ENCODE results near the gene FZR1. TPM values are rescaled to one million over a fixed set of nuclear protein-coding genes. Genes with fewer than 3 reads are reported as not detected.

Gene FZR1
- total RNA-seq, 1 experiment from 2014 or later, result 59.1 TPM

GRCh38 chr19:3479834-3480215, 26.3 kb upstream of the FZR1 start:
- BruUV-seq (replicated peaks), result no TSS peak
- Mint-ChIP-seq H3K9me3 (ENCODE audit: unreplicated experiment) (no peaks in the 10 kb centered on the region), H3K4me3 (ENCODE audit: unreplicated experiment) (no peak overlapping the region), H3K4me1 (ENCODE audit: low read depth, unreplicated experiment) (peaks cover 5% of the 10 kb centered on the region), H3K27ac (ENCODE audit: unreplicated experiment) (no peak overlapping the region), H3K27me3 (ENCODE audit: insufficient read depth, unreplicated experiment) (no peaks in the 10 kb centered on the region), H3K36me3 (ENCODE audit: insufficient read depth, unreplicated experiment) (peaks cover 11% of the 10 kb centered on the region)
- H3K9me3 ChIP-seq, result no peaks in the 10 kb centered on the region
- H3K4me1 ChIP-seq, result peaks cover 26% of the 10 kb centered on the region
- no peaks in the 10 kb centered on the region for H3K27me3 ChIP-seq (replicated peaks; ENCODE audit: control insufficient read depth, insufficient read depth, low read length)
- H3K36me3 ChIP-seq (ENCODE audit: control insufficient read depth, insufficient read depth, low read length), result no peaks in the 10 kb centered on the region
- DNase-seq, result no peak
- POLR2A ChIA-PET, result no interaction called here
- no peak overlapping the region for H3K4me3 ChIP-seq (ENCODE audit: low read depth, low read length)
- CTCF ChIA-PET, result interaction anchor here (0.7 kb wide), 2 partner anchors 12 to 51 kb away, joined by 3 to 12 read pairs; no protein-coding TSS in a partner anchor
- intact Hi-C loops (cut with micrococcal nuclease; ENCODE audit: unreplicated experiment), result no loop called here
- TF ChIP-seq CTCF (IDR thresholded peaks at IDR 0.05; ENCODE audit: insufficient read depth in 1 of 2, low read depth in 1 of 2, low read length in 1 of 2, severe bottlenecking in 1 of 2, unreplicated experiment in 1 of 2), result no peak

- Histone ChIP-seq H3K27me3 (replicated peaks; ENCODE audit: control insufficient read depth, insufficient read depth, low read length) (no peaks in the 10 kb centered on the region), H3K4me3 (ENCODE audit: low read depth, low read length) (no peak within 1 kb of the TSS), H3K36me3 (ENCODE audit: control insufficient read depth, insufficient read depth, low read length) (no peaks in the 10 kb centered on the region), H3K4me1 (peaks cover 21% of the 10 kb centered on the region), H3K9me3 (no peaks in the 10 kb centered on the region)
- Mint-ChIP-seq H3K27ac (ENCODE audit: unreplicated experiment) (no peak within 1 kb of the TSS), H3K27me3 (ENCODE audit: insufficient read depth, unreplicated experiment) (no peaks in the 10 kb centered on the region), H3K36me3 (ENCODE audit: insufficient read depth, unreplicated experiment) (peaks cover 18% of the 10 kb centered on the region), H3K4me3 (ENCODE audit: unreplicated experiment) (no peak within 1 kb of the TSS), H3K9me3 (ENCODE audit: unreplicated experiment) (no peaks in the 10 kb centered on the region), H3K4me1 (ENCODE audit: low read depth, unreplicated experiment) (peaks cover 5% of the 10 kb centered on the region)
- no peak for TF ChIP-seq CTCF (IDR thresholded peaks at IDR 0.05; ENCODE audit: insufficient read depth in 1 of 2, low read depth in 1 of 2, low read length in 1 of 2, severe bottlenecking in 1 of 2, unreplicated experiment in 1 of 2)
- no TSS peak for BruUV-seq (replicated peaks)
- intact Hi-C loops (cut with micrococcal nuclease; ENCODE audit: unreplicated experiment), result no loop called here
- ChIA-PET POLR2A (no interaction called here), CTCF (no interaction called here)
- DNase-seq, result no peak
These were observed 25.6 kb upstream of the FZR1 start, which contains the start of gene SMIM24 for GRCh38 chr19:3480383-3481091. Gene SMIM24, minus strand, starts transcription at chr19:3480525. Its CDS starts 62 bp downstream, at chr19:3480463.

GRCh38 chr19:3481241-3482090, 24.6 kb upstream of the FZR1 start:
- CTCF ChIA-PET, result no interaction called here
- peak; percentile 62 to 85 for DNase-seq
- H3K9me3 Mint-ChIP-seq (ENCODE audit: unreplicated experiment), result no peaks in the 10 kb centered on the region
- H3K4me3 Mint-ChIP-seq (ENCODE audit: unreplicated experiment), result no peak overlapping the region
- POLR2A ChIA-PET, result no interaction called here
- peaks cover 21% of the 10 kb centered on the region for H3K36me3 Mint-ChIP-seq (ENCODE audit: insufficient read depth, unreplicated experiment)
- H3K36me3 ChIP-seq (ENCODE audit: control insufficient read depth, insufficient read depth, low read length), result no peaks in the 10 kb centered on the region
- H3K4me1 Mint-ChIP-seq (ENCODE audit: low read depth, unreplicated experiment), result peaks cover 5% of the 10 kb centered on the region
- H3K27me3 Mint-ChIP-seq (ENCODE audit: insufficient read depth, unreplicated experiment), result no peaks in the 10 kb centered on the region
- BruUV-seq (replicated peaks), result no TSS peak
- H3K27ac Mint-ChIP-seq (ENCODE audit: unreplicated experiment), result peak overlapping the region; percentile 64
- H3K9me3 ChIP-seq, result no peaks in the 10 kb centered on the region
- H3K4me1 ChIP-seq, result peaks cover 21% of the 10 kb centered on the region
- no peaks in the 10 kb centered on the region for H3K27me3 ChIP-seq (replicated peaks; ENCODE audit: control insufficient read depth, insufficient read depth, low read length)
- no peak overlapping the region for H3K4me3 ChIP-seq (ENCODE audit: low read depth, low read length)
- no peak for TF ChIP-seq CTCF (IDR thresholded peaks at IDR 0.05; ENCODE audit: insufficient read depth in 1 of 2, low read depth in 1 of 2, low read length in 1 of 2, severe bottlenecking in 1 of 2, unreplicated experiment in 1 of 2)
- intact Hi-C loops (cut with micrococcal nuclease; ENCODE audit: unreplicated experiment), result no loop called here

Measured in Caco-2 (cell line).